ENCODE measurements around the gene ARHGAP32.
"Not testable (repeated sequence)": the region's sequence is repeated elsewhere in the genome, so short reads cannot be mapped to it uniquely, and the experiment has no call there.

The ARHGAP32 gene

DNA sequence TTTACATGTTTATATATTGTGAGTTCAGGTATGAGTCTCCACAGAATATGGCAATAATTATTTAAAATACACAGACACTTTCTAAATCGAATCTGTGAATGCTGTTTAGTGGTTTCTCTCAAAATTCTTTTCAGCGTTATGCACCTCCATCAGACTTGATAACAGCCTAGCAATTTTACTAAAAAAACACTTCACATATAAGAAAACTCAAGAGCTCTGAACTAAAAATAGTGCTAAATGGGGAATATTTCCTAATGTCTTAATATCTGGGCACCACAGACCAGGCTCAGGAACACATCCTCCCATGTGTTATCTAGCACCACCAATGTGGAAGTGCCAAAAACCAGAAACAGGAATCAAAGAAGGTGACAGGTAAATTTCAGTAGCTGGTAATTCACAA is 47.9 kb downstream of the ARHGAP32 start:
- no peak overlapping the region for H3K27ac ChIP-seq
- no peak overlapping the region for H3K4me3 ChIP-seq
- DNase-seq (ENCODE audit: low spot score): no peak

DNA sequence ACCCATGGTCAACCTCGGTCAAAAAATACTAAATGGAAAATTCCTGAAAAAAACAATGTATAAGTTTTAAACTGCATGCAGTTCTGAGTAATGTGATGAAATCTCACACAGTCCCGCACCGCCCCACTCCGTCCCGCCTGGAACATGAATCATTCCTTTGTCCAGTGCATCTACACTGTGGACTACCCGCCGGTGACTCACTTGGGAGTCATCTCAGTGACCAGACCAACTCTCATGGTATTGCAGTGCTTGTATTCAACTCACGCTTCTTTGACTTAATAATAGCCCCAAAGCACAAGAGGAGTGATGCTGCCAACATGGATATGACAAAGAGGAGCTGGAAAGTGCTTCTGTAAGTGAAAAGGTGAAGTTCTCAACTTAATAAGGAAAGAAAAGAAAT is 48.8 kb downstream of the ARHGAP32 start:
- Histone ChIP-seq H3K27ac (peak overlapping the region in 1 of 2 donors; percentile 42), H3K4me3 (peak overlapping the region; percentile 27)
- TF ChIP-seq, protein P1, sequence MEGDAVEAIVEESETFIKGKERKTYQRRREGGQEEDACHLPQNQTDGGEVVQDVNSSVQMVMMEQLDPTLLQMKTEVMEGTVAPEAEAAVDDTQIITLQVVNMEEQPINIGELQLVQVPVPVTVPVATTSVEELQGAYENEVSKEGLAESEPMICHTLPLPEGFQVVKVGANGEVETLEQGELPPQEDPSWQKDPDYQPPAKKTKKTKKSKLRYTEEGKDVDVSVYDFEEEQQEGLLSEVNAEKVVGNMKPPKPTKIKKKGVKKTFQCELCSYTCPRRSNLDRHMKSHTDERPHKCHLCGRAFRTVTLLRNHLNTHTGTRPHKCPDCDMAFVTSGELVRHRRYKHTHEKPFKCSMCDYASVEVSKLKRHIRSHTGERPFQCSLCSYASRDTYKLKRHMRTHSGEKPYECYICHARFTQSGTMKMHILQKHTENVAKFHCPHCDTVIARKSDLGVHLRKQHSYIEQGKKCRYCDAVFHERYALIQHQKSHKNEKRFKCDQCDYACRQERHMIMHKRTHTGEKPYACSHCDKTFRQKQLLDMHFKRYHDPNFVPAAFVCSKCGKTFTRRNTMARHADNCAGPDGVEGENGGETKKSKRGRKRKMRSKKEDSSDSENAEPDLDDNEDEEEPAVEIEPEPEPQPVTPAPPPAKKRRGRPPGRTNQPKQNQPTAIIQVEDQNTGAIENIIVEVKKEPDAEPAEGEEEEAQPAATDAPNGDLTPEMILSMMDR (IDR thresholded peaks at IDR 0.05): no peak
- DNase-seq (ENCODE audit: low spot score): peak; percentile 90

More for the DNA sequence above, 47.9 kb downstream of the ARHGAP32 start:
- TF ChIP-seq, protein P1 (IDR thresholded peaks at IDR 0.05): no peak

DNA sequence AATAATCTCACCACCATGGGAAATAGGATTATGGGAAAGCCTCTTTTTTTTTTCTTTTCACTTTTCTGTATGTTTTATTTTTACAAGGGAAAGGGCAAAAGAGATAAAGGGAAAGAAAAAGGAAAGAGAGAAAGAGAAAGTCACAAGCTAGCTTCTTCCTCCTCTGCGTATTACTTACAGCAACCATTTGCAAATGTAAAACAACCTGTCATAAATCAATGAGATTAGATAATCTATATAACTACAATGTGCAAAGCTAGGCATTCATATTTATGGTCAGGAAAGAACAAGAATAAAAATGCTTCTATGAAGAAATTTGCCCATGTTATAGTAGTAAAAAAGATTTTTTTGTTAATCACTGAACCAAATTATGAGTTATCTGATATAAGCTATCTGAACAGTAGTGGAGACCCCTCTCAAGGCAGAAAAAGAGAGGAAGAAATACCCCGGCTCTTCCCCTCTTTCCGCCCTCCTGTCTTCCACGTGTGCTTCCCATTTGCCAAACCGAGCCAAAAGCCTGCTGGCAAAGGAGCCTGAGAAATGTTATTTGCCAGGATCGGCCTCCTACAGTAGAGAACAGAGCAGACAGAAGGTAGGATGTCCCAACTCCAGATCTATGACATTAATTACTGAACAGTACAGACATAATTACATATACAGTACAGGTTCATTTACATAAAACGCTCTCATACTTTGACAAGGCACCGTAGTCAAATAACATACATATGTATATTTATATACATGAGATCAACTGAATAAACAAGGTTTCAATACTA is 50.2 kb downstream of the ARHGAP32 start:
- no peak overlapping the region for H3K27ac ChIP-seq
- DNase-seq (ENCODE audit: low spot score): no peak
- H3K4me3 ChIP-seq: no peak overlapping the region
- TF ChIP-seq, protein P1 (IDR thresholded peaks at IDR 0.05): no peak

DNA sequence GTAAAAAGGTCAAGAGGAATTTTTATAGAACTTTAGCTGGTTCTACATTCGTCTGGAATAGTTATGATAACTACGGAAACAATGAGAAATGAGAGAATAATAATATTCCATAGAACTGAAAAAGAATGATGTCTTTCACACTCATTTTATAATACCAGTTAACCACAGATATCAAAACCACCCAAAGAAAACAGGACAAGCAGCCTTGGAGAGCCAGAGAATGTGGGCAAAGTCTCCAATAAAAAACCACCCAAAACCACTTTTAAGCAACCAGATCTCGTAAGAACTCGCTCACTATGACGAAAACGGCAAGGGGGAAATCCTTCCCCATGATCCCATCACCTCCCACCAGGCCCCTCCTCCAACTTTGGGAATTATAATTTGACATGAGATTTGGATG is 60.8 kb downstream of the ARHGAP32 start:
- H3K27ac ChIP-seq: no peak overlapping the region
- no peak overlapping the region for H3K4me3 ChIP-seq
- no peak for DNase-seq (ENCODE audit: low spot score)
- TF ChIP-seq, protein P1 (IDR thresholded peaks at IDR 0.05): no peak

DNA sequence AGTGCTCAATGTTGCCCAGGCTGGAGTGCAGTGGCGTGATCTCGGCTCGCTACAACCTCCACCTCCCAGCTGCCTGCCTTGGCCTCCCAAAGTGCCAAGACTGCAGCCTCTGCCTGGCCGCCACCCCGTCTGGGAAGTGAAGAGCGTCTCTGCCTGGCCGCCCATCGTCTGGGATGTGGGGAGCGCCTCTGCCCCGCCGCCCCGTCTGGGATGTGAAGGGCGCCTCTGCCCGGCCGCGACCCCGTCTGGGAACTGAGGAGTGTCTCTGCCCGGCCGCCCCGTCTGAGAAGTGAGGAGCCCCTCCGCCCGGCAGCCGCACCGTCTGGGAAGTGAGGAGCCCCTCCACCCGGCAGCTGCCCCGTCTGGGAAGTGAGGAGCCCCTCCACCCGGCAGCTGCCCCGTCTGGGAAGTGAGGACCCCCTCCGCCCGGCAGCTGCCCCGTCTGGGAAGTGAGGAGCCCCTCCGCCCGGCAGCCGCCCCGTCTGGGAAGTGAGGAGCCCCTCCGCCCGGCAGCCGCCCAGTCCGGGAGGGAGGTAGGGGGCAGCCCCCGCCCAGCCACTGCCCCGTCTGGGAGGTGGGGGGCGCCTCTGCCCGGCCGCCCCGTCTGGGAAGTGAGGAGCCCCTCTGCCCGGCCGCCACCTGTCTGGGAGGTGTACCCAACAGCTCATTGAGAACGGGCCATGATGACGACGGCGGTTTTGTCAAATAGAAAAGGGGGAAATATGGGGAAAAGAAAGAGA is 63.1 kb downstream of the ARHGAP32 start:
- not testable (repeated sequence) for DNase-seq (ENCODE audit: low spot score); H3K4me3 ChIP-seq; H3K27ac ChIP-seq

DNA sequence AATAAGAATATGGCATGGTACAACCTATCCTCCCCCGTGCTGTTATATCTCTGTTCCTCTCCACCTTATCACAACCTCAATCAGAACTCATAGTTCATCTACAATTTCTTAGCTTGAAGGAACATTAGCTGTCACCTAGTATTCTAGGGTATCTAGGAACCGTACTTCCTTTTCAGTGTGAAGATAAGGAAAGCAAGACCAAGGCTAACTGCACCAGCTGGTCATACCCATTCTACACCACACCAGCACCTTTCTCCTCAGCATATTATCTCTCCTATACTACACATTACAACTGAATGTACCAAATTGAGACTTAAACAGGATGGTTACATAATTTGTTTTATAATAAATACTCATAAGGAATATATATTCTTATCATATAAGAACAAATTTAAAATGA is 73.1 kb downstream of the ARHGAP32 start:
- no peak for DNase-seq (ENCODE audit: low spot score)
- Histone ChIP-seq H3K4me3 (no peak overlapping the region), H3K27ac (no peak overlapping the region)
- TF ChIP-seq, protein P1 (IDR thresholded peaks at IDR 0.05): no peak

DNA sequence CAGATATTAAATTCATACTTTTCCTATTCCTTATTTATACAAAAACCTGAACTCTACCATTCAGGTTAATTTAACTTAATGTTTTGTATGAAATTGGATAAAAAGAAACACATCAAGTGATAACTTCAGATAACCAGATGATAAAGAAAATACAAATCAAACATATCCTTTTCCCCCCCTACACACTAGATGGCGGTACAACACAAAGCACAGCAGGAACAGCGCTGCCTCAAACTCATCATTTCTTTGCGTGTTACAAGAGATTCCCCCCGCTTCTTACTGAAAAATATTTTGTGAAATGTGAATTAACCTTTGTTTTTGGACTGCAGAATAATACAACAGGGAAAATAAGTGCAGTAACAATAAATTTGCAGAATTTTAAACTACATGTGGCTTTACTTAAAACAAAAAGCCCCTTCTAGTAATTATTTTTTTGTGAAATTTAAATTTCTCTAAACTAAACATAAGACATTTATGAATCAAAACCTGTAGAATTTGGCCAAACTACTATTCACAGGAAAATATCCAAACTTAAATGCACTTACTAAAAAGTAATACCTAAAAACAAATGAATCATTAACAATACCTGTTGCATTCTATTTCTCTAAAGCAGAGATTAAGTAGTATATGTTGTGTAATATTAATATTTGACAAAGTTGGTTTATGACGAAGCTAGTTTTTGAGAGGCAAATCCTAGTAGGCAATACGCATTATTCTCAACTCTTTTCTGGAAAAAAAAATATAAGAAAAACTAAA is 74.4 kb downstream of the ARHGAP32 start:
- Histone ChIP-seq H3K27ac (no peak overlapping the region), H3K4me3 (no peak overlapping the region)
- TF ChIP-seq, protein P1 (IDR thresholded peaks at IDR 0.05): peak; percentile 84
- DNase-seq (ENCODE audit: low spot score): no peak

All from coronary artery (tissue), 2 donors.